Forelimb muscle (tissue), 1 donor: Measurements from ENCODE around the gene UQCC3. TPM values are rescaled to one million over a fixed set of nuclear protein-coding genes. Genes with fewer than 3 reads are reported as not detected.
"Not testable (repeated sequence)": the region's sequence is repeated elsewhere in the genome, so short reads cannot be mapped to it uniquely, and the experiment has no call there.

Experiments
- DNase-seq: peaks from one replicate; pipeline ENCODE4 v3.0.0-alpha.2; 2013; ENCODE audit warnings: low read depth
- polyA plus RNA-seq: library from polyadenylated mRNA; unstranded; fragments of 120-200 nt; gene quantifications from one replicate; pipeline ENCODE4 v1.2.1, GENCODE V29; 2013; ENCODE audit not compliant: insufficient read length

UQCC3 gene
- polyA plus RNA-seq = 5.5 TPM

DNA sequence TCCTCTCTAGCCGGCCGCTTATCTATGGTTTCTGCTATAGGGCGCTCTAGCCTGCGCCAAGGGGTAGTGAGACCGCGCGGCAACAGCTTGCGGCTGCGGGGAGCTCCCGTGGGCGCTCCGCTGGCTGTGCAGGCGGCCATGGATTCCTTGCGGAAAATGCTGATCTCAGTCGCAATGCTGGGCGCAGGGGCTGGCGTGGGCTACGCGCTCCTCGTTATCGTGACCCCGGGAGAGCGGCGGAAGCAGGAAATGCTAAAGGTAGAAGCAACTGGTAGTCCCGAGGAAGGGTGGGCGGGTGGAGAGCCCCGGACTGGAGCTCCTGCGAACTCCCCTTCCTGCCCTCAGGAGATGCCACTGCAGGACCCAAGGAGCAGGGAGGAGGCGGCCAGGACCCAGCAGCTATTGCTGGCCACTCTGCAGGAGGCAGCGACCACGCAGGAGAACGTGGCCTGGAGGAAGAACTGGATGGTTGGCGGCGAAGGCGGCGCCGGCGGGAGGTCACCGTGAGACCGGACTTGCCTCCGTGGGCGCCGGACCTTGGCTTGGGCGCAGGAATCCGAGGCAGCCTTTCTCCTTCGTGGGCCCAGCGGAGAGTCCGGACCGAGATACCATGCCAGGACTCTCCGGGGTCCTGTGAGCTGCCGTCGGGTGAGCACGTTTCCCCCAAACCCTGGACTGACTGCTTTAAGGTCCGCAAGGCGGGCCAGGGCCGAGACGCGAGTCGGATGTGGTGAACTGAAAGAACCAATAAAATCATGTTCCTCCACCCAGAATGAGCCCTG is at the start of gene UQCC3, which contains the start of gene LBHD1:
TSS of gene UQCC3 (plus strand) at position 66 of the 782 bp plus-strand sequence. CDS start at position 139, 73 bp downstream.
TSS of gene LBHD1 (minus strand) at position 660 of the 782 bp plus-strand sequence. CDS start 2,236 bp downstream, outside the sequence.
- DNase-seq = peak; percentile 54

DNA sequence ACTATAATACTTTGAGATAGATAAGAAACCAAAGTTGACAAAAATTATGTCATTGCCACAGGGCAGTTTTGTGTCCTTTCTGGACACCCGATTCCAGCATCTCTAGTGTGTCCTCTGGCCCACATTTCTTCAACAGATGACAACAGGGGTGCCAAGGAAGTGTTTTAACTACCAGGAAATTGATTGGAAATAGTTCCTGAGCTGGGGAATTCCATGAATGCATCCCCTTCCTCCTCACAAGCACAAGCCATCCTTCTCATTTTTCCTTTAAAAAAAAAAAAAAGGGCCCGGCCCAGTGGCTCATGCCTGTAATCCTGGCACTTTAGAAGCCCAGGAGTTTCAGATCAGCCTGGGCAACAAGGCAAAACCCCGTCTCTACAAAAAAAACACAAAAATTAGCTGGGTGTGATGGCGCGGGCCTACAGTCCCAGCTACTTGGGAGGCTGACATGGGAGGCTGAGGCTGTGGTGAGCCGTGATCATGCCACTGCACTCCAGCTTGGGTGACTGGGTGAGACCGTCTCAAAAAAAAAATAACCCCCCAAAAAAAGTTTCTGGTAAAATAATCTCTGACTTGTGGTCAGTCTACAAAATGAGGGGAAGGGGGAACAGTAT is 48.9 kb upstream of the UQCC3 start:
- DNase-seq = no peak

DNA sequence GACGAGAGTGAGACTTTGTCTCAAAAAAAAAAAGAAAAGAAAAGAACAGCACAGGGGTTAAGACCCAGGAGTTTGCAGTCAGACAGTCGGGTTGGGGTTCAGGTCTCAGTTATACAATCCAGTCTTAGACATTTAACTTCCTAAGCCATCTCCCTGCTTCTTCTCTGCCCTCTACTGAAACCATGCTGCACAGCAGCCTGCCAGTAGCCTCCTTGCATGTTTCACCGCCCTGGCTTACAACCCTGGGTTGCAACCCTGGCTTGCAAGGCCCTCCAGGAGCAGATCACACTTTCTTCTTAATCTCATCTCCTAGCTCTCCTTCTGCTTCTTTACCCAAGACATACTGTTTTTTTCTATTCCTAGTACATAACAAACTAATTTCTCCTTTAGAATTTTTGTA is 43.8 kb upstream of the UQCC3 start:
- no peak for DNase-seq

GRCh38 chr11:62632492-62632891 is 39.0 kb upstream of the UQCC3 start:
- no peak for DNase-seq

DNA sequence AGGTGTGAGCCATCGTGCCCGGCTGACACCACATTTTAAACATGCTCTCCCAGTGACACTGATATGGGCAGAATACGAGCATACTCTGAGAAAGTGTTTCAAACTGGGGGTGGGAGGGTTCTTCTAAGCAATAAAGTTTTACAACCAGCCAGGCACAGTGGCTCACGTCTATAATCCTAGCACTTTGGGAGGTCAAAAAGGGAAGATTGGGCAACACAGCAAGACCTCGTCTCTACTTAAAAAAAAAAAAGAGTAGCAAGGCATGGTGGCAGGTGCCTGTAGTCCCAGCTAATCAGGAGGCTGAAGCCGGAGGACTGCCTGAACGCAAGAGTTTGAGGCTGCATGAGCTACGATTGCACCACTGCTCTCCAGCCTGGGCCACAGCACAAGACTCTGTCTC is 27.3 kb upstream of the UQCC3 start:
- no peak for DNase-seq

- no peak for DNase-seq
Observed at GRCh38 chr11:62645671-62645945, 25.9 kb upstream of the UQCC3 start.

- DNase-seq = peak; percentile 90
Observed at GRCh38 chr11:62645946-62646824, 25.3 kb upstream of the UQCC3 start, which contains the start of gene GANAB. Gene GANAB, minus strand, starts transcription at chr11:62646613. Its CDS starts 14 bp downstream, at chr11:62646599.

- DNase-seq = no peak
Observed at GRCh38 chr11:62646825-62647608, 24.5 kb upstream of the UQCC3 start.

DNA sequence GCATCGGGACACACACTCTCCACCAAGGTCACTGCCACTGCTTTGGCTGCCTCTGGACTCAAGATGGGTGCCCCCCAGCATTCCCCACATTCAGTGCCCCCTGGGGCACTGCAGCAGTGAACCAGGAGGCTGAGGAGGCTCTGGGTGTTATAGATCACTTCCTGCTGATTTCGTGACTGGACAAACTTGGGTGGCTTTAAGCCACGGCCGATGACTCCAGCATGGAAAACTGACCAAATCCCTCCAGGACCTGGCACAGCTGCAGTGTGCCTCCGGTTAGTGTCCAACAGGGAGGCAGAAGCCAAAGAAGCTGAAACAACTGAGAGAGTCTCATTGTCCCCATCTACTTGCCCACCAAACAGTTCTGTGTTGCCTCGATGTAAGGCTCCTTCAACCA is 23.9 kb upstream of the UQCC3 start:
- no peak for DNase-seq

GRCh38 chr11:62648185-62648966 is 23.1 kb upstream of the UQCC3 start:
- no peak for DNase-seq

- no peak for DNase-seq
Observed at GRCh38 chr11:62648967-62649364, 22.5 kb upstream of the UQCC3 start.

DNA sequence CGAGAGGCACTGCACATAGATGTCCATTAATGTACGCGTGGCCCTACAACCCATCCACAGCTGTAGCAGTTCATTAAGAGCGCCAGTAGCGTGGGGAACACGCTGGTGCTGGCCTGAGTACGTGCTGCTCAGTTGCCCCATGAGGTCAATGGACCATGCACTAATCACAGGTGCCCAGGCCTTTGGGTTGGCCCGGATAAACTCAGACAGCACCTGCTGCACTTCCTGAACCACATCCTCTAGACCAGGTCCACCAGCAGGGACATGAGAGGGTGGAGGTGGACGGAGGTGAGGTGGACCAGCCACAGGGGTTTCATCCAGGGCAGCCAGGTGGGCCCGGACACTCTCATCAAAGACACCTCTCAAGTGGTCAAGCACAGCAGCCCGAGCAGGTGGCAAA is 22.0 kb upstream of the UQCC3 start:
- no peak for DNase-seq

- not testable (repeated sequence) for DNase-seq
Observed at GRCh38 chr11:62650283-62650682, 21.2 kb upstream of the UQCC3 start.

DNA sequence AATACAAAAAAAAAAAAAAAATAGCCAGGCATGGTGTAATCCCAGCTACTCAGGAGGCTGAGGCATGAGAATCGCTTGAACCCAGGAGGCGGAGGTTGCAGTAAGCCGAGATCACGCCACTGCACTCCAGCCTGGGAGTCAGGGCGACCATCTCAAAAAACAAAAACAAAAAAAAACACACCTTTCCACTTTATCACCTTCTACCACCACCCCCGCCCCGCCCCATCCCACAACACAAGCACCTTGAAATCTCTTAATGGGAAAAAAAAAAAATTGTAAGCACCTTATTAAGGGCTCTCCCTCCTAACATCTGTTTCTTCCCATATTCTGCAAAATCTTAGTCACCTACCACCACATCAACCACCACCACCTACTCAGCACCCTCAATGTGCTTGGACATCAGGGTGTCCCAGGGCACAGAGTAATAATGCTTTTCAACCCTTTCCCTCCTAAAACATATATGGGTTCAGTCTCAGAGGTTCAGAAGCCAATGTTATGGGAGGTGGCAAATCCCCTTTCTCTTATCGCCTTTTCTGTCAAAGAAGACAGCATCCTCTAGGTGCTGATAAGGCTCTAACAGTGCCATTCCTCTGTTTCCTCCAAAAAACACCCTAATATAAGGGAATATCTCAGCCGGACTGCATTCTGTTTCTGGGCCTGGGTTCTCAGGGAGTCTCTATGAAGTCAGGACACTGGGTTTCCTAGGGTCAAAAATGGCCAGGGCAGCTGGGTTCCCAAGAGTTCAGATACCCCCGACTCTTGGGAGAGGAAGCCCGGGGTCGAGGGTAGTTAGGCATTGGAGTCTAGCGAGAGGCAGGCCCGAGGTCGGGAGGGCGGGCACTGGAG is 19.1 kb upstream of the UQCC3 start:
- no peak for DNase-seq

GRCh38 chr11:62654297-62654696 is 17.2 kb upstream of the UQCC3 start:
- no peak for DNase-seq

DNA sequence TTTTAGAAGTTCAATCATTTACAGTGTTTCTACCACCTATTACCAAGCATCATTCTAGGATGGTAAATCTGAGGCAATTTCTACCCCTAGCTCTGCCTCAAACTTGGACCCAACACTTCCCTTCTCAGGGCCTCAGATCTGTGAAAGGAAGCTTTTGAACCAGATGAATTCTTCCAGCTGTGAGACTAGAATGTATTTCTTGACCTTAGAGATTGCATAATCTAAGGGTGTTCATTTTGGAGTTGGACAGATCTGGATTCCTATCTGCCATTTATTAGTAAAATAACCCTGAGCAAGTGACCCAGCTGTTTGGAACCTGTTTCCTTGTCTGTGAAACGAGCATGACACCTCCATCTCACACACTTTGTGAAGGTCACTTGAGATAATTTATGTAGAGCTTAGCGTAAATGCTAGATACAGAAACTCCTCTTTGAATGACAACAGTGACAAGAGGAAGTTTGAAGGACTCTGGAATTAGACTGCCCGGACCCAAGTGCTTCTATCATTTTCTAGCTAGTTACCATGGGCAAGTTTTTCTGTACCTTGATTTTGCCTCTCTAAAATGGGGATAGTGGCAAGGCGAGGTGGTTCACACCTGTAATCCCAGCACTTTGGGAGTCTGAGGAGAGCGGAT is 14.6 kb upstream of the UQCC3 start:
- DNase-seq = no peak

- no peak for DNase-seq
Observed at GRCh38 chr11:62664405-62665074, 6.9 kb upstream of the UQCC3 start.

DNA sequence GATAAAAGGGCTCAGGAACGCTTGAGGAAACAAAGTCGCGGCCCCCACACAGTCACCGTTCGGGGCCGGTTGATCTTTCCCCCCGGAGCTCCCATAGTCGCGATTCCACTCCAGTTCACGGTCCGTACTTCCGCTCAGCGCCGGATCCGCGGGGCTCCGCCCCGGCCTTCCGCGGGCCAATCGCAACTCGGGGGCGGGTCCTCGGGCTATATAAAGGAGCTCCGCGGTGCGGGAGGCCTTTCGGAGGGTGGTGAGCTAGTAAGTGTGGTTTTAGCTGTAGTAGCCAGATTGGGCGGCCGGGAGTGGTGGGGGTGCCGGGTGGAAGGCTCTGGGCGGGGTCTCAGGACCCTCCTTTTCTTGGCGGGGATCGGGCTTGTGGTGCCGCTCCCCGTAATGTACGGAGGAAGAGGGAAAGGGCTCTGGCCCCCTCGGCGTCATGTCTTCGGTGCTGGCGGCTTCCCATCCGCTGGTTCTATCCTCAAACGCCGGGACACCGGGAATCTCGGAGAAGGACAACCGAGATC is 6.3 kb upstream of the UQCC3 start, which contains the start of the genes C11orf98 and CSKMT:
TSS of gene C11orf98 (minus strand) at position 136 of the 524 bp plus-strand sequence. CDS start at position 95, 41 bp downstream.
TSS of gene CSKMT (plus strand) at position 238 of the 524 bp plus-strand sequence. CDS start 568 bp downstream, outside the sequence.
- DNase-seq = peak; percentile 84
